Kasumi-1 (cell line): ENCODE measurements around the gene SEMA3A.
A peak's percentile ranks its signal among the peaks of the same experiment; 100 is the strongest.

Experiments
- DNase-seq, 2 experiments: peaks; one replicate each; lab custom pipeline; 2025; lab: John Stamatoyannopoulos, UW

Gene SEMA3A

DNA sequence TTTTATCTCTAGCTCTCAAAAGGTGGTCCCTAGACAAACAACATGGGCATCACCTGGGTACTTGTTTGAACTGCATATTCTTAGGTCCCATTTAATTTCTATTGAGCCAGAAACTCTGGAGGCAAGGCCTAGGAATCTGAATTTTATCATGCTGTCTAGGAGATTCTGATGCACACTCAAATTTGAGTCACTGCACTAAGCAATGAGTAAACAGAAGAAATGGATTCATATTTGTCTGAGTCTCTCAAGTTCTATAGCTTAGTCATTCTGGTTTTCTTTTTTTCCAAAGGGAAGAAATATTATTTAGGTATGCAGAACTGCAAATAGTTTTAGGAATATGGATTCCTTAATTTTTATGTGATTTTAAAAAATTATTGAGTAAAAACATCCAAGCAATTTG is 185.5 kb downstream of the SEMA3A start:
- DNase-seq = no peak

DNA sequence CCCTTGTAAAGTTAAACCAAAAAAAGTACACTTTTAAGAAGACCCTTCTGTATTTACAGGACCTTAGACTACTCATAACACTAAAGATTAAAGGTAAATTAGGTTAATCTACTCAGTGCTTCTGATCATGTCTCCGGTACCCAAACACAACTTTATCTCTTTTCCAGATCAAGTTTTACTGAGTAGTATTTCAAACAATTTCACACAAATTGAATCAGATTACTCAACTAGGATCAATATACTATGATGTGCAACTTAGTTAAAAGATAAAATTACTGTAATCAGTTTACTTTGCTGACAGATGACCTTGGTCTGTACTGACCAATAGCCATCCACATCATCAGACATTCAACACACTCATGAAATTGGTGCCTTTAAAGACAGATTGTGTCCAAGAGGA is 191.4 kb downstream of the SEMA3A start:
- no peak for DNase-seq

DNA sequence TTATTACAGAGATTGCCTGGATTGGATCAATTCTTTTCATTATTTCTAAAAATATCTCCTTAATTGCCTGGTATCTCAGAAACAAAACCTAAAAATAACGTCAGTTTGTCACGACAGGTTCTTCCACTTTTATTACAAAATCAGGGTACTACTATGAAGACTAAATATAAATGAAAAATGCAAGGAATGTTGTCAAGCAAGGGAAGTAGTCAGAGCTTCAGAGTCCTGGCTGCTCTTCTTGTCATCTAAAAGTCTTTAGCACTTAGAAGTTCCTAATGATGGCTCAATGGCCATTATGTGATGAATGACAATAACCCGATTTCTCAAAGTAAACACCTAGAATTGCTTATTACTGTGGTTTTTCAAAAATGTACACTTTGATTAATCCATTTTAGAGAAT is 192.2 kb downstream of the SEMA3A start:
- DNase-seq = no peak

DNA sequence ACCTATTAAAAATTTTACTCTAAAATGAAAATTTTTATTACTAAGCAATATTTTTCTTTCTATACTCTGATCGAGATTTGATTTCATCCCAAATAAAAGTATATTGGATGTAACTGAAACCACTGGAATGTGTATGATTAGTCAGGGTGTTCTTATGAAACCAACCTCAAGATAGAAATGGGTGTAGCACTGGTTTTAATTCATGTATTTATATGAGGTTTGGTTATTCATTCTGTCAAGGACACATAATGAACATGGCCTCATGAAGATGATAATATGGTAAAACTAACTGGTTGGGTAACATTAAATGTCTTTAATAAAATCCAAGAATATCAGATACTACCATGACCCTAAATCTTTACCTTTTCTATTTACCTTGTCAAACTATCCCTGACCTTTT is 197.7 kb downstream of the SEMA3A start:
- no peak for DNase-seq

DNA sequence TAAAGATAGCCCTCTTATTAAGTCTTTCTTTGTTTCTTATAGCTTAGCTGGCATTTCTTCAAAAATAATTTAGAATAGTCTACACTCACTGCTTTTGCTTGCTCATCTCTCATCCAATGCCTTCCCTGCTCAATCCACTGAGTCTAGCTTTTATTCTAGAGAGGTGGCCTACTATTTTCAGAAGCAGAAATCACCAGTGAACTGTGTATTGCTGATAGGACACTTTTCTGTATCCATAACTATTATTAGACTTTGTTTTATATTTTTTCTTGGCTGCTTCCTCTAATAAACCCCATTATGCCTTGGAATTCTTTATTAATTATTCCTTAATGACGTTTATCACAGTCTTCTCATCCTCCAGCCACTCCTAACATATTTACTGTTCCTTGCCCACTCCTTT is 206.8 kb downstream of the SEMA3A start:
- no peak for DNase-seq

DNA sequence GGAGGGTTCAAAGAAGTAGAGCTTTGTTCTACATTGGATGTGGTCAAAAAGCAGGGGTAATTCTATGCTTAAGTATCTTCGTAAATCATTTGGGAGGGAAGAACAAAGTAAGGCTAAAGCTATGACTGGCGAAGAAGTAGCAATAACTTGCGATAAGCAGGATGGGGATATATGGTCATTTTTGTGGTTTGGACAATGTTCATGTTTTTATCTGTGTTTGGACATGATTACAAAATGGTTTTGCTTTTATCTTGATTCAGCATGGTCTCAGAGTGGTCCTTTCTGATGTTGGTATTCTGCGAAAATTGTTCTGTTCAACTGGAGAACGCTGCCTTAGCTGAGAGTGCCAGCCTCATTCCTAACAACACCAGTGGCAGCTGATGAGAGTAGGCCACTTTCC is 208.8 kb downstream of the SEMA3A start:
- no peak for DNase-seq

DNA sequence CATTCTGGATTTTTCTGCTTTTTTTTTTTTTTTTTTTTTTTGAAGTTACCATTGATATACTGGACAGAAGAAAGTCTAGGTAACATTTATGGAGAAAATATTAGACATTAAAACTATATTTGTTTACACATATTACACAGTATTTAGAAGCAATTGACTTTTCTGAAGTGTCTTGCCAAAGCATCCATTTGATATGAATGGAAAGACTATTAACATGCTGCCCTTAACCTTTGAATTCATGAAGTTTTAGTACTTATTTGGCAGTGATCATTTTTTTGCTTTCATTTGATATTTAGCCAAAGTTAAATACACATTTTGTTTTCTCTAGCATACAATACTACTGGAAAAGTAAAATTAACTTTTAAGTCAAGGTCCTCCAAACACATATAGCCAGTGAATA is 210.0 kb downstream of the SEMA3A start:
- DNase-seq = no peak

DNA sequence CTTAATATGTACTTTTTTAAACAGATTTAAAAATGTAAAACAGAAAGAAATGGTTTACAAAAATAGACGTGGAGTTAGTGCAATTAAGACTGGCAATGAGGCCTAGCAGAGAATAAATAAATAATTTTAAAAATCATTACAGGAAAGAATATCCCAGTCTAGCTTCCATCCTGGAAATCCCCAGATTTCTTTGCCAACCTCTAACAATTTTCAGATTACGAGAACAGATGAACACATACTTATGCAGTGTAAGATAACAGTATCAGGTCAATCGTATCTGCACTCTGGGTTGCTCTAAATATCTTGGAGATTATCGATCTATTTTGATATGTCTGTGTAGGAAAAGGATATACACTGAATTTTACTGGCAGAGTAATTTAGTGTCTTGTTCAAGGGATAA is 210.5 kb downstream of the SEMA3A start:
- no peak for DNase-seq

DNA sequence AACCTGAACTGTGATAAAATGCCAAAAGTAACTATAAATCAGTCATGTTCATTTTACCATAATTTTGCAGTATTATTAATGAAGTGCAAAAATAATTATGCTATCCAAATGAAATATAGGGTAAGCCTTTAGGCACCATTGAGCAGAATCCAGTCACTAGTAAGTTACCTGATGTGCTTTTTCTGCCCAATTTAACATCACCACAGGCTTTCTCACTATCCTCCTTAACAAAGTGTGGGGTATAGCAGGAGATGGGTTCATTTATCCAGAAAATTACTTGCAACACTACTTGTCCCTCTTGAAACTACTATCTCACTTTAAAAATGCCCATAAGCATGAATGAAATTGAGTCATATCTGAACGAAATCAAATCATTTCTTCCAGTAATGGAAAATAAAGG is 211.0 kb downstream of the SEMA3A start:
- DNase-seq = no peak

DNA sequence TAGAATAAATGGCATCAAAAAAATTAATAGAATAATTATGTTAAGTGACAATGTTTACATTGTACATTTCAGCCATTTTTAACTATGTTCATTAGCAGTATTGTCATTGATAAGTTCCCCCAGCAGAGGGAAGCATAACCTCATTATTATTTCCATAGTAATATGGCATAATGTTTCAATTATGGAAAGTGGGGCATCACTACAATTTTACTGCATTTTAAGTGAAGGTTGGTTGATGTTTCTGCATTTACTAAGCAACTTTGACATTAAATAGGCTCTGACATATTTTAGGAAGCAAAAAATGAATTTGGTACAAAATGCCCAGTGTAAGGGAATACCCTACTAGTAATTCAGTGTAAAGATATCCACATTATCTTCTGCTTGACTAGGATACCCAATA is 218.3 kb downstream of the SEMA3A start:
- DNase-seq = peak; percentile 29 to 55

DNA sequence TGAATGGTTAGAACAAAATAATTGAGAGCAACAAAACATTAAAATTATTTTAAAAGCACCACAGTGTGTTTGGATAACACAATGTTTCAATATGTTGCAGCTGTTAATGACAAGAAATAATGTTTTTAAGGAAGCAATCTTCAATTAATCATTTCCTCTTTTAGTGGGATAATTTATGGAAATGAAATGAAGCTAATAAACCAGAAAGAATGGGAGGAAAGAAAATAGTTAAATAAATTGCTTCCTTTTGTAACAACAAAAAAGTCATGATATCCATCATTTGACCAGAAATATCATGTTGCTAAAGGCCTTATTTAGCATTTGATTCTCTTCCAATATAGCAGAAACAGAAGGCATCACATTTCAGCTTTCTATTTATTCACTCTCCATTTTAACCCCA is 224.5 kb downstream of the SEMA3A start:
- no peak for DNase-seq

DNA sequence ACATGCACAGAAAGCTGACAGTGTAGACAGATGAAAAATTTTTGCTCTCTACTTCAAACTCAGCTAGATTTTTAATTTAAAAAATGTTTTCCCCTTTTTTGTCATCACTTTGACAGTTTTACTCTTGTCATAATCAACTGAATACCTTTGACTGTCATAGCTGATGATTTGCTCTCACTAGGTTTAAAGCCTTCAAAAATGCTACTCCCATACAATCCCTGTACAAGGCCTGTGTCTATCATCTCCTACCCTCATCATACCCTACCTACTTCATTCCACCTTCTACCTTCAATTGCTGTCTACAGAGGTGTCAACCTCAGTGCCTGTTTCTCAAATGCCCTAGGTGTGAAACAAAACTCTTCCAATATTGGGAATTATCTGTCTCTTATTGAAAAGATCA is 230.3 kb downstream of the SEMA3A start:
- DNase-seq = no peak

DNA sequence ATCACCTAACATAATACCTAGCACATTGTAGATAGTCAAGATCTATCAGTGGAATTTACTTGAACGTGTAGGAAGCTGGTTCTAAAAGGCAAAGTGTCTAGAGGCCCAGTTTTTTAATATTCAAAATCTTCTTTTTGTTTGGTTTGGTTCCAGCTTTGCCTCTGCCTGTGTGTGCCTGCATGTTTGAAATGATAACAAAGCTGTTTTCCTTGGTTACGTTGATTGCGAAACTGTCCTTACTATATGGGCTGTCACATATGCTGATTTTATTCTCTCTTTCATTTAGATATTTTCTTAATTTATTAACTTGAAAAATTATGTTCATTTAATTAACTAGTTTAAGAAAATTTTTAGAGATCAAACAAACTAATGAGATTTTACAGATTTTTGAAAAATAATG is 237.3 kb downstream of the SEMA3A start:
- no peak for DNase-seq

DNA sequence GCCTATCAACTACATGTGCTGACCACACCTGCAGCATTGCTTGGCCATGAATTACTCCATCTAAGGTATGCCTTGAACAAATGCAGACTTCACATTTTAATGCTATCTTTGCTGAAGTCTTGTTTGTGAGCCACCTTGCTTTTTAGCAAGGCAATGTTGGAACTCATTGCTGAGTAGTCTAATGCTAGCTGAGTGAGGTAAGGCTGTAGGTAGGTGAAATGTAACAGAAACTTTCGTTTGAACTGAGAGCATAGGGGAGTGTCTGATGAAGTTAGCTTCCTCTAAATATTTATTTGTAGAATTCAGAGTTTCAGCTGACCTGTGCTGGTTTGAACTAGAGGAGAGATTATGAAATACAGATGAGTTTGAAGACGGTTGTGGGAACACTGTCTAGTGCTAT is 238.5 kb downstream of the SEMA3A start:
- DNase-seq = no peak

DNA sequence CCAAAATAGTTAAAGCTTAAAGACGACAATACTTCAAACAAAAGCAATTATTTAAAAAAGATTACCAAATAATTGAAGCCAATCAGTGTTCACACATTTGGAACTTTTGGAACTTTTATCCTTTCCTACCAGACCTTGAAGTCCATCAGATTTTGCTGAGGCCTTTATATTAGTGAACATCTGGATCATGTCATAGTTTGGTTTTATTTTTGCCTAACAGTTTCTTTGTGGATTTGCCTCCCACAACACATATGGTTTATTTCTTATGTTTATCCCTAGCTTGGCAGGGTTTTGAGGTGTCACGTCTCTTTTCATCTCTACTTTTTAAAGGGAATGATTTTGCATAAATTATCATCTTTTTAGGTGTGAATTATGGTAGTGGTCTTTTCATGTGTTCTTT is 242.4 kb downstream of the SEMA3A start:
- DNase-seq = no peak

DNA sequence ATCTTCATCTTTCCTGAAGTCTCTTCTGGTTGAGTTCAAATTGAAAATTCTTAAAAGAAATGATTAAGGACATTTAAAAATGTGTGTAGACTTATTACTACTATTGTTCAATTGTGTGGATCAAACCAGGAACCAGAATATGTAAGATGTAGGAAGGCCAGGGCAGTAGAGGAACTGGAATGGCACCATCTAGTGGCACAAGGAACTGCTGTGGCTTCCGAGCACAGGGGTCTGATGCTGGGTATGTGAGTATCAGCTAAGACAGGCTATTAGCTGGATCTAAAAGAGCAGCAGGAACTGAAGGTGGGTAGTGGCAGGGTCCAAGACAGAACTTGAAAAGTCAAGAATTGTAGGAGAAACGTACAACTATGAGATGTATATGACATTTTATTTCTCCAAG is 247.3 kb downstream of the SEMA3A start:
- DNase-seq = peak; percentile 18 to 67

DNA sequence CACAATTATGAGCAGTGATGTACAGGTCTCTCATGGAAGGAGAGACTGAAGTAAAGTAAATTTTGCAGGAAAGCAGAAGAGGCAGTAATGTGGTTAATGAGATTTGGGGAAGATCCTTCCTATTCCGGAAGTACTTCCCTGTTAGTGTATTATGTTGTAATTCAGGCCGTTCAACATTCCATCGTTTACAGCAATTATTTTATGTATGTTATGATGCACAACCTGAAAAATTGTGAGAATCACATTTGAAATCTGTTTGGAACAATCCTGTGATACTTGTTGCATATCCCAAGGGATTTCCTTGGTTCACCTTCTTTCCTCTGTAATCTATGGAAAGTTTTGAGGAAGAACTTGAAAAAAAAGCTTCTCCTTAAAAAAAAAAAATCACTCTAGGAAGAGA is 247.8 kb downstream of the SEMA3A start:
- DNase-seq = no peak

DNA sequence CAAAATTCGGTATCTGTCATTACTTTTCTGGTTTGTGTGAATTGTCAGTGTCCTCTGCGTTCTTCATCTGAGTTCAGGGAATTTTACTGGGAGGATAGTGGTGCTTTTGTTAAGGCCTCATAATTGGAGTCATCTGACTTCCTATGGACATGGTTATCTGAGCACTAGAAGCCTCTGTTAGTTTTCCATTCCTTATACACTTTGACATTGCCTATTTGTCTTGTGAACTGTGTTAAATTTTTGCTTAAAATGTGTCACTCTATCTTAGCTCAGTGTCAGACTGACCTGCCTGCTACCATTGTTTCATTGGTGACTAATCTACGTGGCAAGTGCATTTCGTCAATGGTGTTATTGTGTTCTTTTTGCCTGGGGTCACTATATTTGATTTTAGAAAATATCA is 253.3 kb downstream of the SEMA3A start:
- DNase-seq = no peak

DNA sequence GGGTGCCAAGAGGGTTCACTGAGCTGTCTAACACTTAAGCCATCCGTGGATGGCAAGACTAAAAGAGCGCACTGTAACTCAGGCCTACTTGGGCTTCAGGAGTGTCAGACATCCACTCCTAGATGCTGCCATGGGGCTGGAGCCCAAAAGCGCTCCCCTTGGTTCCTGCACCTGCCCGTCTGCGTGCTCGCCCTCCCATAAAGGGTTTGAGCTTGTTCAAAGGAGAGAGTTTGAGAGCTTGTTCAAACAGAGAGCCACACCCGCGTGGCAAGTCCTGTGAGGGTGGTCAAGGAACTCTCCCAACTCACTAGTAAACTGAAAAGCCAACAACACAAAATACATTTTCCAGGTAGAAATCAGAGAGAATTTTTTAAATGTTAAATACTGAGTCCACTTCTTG is 256.7 kb downstream of the SEMA3A start:
- no peak for DNase-seq

DNA sequence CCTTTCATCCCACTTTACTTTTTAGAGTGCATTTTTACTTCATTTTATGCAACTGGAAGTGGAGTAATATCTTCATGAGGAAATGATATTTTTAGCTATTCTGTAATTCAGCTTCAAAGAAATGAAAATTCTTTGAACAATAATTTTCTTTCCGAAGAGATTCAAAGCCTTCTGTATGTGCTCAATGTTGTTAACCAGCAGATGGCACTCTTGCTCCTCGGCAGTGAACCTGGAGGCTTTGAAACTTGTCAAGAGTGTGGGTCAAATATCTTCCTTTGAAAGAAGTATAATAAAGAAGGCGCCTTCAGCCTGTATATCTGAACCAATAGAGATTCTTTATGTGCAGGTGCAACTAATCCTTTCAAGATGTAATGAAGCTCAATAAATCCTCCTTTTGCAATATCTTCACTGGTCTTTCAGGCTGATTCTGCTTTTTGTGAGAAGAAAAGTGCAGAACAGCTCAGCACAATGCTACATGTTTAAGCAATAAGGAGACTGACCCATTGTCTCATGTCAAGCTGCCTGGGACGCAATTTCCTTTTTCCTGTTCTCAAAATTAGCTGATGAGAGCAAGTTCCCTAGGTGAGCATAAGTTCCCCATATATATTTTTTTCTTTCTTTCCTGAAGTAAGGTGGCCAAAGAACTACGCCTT is 258.4 kb downstream of the SEMA3A start:
- peak; percentile 77 to 78 for DNase-seq

DNA sequence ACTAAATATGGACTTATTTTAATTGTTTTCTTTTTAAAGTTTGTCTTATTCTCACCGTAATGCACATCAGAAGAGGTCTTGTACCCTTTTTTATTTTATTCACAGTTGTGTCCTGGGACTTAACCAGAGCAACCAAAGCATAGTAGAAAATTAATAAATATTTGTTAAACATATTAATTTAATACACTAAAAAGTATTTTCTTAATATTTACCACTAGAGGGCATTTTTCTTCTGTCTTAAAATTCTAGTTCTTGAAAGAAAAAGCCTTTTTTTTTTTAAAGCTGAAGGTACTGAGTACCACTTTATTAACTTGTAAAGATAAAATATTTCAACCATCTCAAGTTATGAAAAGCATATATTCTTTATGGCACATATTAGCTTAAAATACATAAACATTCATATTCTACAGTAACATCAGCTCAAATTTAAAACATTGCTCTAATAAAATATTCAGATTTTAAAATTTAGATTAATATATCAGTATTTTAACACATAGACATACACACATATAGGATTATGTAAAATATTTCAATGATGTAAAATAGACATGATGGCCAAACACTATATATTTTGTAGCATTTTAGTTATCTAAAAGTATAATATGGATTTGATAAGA is 260.4 kb downstream of the SEMA3A start:
- peak; percentile 24 to 58 for DNase-seq

DNA sequence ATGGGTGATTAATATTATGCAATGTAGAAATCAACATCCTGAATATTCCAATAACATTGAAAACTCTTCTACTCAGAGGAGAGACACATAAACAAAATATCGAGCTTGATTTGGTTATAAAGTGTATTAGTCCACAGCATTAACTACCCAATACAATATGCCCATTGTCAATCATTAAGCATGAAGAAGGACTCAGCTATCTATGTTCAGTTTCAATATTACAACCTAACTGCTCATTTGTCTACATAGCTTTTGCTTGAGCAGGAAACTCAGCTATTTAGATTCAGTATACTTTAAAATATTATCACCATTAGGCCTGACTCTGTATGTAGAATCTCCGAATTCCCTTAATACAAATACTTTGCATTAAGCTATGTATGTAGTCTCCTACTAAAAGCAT is 262.6 kb downstream of the SEMA3A start:
- DNase-seq = no peak

DNA sequence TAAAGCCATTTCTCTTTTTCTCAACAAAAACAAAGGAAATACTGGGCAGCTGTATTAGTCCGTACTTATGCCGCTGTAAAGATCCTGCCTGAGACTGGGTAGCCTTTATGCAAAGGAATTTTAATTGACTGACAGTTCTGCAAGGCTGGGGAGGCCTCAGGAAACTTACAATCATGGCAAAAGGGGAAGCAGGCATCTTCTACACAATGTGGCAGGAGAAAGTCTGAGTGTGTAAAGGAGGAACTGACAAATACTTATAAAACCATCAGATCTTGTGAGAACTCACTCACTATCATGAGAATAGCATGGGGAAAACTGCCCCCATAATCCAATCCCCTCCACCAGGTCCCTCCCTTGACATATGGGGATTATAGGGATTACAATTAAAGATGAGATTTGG is 264.3 kb downstream of the SEMA3A start:
- peak; percentile 84 for DNase-seq

DNA sequence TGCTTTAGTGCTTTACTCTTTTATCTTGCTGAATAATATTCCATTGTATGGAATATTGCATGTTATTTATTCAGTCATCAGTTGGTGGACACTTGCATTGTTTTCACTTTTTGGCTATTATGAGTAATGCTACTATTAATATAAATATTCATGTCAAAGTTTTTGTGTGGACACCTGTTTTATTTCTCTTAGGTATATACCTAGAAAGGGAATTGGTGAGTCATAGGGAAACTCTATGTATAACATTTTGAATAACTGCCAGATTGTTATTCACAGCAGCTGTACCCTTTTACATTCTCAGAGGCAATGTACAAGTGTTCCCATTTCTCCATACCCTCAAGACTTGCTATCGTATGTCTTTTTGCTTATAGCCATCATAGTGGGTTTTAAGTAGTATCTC is 268.7 kb downstream of the SEMA3A start:
- DNase-seq = no peak
